GM18873 (cell line): Measurements from ENCODE around the gene RHOC.

Source experiments
- ATAC-seq: cut with Tn5 transposase; IDR thresholded peaks from one replicate; pipeline ENCODE4 v1.9.1; 2021; ENCODE audit warnings: mild to moderate bottlenecking, moderate library complexity, moderate number of reproducible peaks; ENCODE audit not compliant: unreplicated experiment, low FRiP score

Gene RHOC

DNA sequence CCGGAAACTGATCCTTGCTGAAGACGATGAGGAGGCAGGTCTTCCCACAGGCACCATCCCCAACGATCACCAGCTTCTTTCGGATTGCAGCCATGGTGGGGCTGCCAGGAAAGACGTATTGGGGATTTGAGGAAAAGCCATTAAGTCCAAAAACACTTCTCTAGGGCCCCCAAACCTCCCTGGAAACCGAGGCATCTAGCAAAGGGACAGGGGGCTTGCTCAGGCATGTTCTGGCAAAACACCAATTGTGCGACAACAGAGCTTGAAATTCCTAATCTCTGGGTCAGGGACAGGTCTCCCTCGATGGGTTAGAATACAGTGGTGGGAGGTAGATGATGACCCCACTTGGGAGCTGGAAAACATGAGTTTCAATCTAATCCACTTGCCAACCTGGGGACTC is 3.2 kb downstream of the RHOC start:
- no peak for ATAC-seq

DNA sequence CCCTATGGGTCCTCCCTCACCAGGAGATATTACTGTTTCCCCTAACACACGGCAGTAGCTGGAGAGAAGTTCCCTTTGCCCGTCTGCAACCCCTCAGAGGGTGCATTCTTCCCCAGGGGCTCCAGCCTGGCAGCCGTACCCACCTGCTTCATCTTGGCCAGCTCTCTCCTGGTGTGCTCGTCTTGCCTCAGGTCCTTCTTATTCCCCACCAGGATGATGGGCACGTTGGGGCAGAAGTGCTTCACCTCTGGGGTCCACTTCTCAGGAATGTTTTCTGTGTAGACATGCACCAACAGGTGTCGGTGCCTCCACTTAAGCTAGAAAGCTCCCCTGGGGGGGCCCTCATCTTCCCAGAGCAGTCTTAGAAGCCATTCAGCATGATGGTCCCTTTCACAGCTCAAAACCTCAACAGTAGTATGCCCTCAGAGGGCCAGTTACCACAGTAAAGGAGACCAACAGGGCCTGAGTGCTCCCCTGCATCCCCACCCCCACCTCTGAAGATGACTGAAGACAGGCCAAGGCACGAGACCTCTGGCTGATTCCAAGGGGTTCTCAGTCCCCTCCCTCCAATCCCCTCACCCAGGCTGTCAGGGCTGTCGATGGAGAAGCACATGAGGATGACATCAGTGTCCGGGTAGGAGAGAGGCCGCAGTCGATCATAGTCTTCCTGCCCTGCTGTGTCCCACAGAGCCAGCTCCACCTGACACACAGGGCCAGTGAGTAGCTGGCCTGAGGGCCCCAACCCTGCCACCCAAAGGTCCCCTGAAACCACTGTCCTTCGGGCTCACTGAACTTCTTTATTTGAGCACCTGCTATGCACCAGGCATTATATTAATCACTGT is 4.3 kb downstream of the RHOC start:
- ATAC-seq, result no peak

DNA sequence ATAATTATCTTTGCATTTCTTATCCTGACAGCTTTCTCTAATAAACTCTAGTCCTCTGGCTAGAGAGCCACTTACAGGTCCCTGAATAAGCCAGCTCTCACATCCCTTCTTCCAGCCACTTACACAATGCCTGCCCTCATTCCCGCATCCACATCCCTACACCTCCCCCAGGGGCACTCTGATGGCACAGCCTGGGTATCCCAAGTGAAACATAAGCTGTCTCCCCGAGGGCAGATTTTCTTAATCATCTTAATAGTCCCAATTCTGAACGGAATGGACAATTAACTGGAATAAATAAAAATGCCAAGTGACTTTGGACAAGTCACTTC is 4.9 kb downstream of the RHOC start:
- no peak for ATAC-seq

DNA sequence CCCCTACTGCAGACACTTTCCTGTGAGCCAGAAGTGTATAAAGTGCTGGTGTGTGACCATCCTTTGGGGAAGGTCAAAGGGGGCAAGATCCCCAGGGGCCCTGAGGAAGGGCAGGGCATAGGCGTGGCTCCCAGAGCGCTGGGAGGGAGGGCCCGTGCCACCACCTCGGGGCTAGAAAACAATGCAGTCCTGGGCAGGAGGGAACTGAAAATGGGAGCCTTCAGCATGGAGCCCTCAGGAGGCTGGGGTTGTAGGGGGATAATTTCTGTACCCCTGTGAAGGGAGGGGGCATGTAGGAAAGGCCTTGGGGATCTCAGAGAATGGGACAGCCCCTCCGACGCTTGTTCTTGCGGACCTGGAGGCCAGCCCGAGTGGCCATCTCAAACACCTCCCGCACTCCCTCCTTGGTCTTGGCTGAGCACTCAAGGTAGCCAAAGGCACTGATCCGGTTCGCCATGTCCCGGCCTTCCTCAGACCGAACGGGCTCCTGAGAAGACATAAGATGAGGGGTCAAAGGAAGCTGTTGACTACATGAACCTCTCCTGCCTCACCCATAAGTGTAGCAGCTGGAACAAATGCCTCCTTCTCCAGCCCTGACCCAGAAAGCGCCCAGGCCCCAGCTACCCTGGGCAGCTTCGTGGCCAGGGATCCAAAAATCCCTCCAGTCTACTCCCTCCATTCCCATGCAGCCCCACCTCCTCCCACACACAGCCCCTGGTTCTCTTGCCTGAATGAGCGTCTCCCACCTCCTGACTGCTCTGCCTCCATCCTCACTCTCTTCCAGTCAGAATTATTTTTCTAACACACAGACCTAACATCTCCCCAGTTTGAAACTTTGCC is 5.5 kb downstream of the RHOC start:
- ATAC-seq, result no peak

DNA sequence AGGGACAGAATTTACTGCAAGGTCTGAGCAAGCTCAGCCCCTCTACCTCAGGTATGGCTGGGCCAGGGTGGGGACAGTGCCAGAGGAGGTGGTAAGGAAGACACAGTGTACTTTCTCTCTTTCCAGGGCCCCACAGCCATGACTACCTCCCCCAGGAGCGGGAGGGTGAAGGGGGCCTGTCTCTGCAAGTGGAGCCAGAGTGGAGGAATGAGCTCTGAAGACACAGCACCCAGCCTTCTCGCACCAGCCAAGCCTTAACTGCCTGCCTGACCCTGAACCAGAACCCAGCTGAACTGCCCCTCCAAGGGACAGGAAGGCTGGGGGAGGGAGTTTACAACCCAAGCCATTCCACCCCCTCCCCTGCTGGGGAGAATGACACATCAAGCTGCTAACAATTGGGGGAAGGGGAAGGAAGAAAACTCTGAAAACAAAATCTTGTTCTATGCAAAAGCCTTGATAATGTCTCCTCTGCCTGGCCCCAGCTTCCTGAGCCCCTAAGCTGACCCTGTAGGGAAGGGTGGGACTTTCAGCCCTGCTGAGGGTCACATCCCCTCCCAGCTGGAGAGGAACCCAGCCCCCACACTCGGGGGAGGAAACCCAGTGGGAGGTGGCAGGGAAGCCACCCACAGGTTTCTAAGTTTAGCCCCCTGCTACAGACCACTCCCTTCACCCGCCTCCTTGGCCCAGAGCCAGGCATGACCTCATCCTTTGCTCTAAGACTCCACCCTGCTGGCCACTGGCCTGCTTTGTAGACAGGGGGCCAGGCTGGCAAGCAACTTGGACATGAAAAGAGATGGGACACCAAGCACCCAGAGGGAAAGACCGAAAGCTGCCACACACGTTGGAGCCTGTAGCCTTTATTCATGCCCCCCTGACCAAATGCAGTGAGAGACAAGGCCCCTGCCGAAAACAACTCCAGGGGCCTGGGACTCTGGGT is 6.4 kb downstream of the RHOC start:
- ATAC-seq, result no peak

- no peak for ATAC-seq
Observed at GRCh38 chr1:112699425-112700144, 7.3 kb downstream of the RHOC start.

DNA sequence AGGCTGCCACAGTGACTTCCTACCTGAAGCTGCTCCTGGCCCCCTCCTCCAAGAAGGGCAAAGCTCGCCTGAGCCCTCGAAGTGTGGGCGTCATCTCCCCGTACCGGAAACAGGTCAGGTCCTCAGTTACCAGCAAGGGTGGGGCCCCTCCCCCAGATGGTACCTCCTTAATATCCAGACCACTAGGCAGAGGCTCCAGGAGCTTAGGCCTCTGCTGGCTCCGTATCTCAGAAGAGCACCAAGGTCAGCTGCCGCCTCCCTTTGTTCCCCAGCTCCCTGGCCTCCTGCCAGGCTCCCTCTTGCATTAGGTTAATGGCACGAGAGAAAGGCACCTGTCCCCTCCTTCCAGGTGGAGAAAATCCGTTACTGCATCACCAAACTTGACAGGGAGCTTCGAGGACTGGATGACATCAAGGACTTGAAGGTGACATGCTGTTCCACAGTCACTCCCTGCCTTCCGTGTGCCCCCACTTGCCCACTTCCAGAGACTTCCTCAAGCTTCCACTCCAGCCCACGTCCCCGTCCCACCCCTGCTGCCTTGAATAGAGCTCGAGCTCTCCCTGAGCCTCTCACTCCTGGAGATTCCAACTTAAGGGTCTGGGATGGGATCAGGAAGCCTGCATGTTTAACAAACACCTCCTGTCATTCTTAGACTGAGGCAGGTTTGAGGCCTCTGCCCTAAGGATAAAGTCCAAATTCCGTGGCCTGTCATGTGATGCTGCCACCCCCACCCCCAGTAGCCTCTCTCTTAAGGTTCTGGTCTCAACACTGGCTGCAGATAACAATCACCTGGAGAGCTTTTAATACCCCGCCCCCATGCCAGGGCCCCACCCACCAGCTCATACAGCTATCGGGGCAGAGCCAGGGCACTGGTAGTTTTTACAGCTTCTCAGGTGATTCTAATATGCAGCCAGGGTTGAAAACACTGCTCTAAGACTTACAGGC is 8.3 kb downstream of the RHOC start:
- ATAC-seq, result no peak

DNA sequence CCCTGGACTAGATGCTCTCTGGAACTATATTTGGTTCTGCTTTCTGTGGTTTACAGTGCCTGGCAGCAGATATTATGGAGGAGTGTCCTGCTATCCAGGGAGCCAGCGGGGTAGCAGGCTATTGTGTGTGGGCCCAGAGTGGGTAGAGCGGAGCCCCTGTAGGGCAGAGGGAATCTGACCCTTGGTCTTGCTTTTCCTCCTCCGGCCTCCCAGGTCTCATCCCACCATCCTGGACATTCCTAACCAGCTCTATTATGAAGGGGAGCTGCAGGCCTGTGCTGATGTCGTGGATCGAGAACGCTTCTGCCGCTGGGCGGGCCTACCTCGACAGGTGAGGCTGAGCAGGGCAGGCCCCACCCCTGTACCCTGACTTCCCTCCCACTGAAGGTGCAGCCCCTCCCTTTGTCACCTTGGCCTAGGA is 9.1 kb downstream of the RHOC start:
- no peak for ATAC-seq

DNA sequence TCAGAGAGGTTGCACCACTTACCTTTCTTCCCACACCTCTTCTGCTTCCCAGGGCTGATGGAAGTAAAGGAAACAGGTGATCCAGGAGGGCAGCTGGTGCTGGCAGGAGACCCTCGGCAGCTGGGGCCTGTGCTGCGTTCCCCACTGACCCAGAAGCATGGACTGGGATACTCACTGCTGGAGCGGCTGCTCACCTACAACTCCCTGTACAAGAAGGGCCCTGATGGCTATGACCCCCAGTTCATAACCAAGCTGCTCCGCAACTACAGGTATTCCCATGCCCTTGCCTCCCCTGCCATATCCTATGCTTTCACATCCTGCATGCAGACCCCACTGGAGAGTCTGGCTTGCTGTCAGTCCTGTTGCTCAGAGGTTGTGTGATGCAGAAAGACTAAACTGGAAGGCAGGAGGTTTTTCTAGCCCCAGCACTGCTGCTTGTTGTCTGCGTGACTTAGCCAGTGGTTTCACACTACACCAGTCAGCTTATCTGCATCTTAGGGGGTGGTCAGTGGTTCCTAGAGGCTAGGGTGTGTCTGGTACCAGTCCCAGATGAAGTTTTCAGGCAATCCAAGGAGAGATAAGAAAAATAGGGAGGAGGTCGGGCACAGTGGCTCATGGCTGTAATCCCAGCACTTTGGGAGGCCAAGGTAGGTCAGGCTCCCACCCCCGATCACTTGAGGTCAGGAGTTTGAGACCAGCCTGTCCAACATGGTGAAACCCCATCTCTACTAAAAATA is 10.2 kb downstream of the RHOC start:
- ATAC-seq, result no peak

GRCh38 chr1:112695276-112695675 is 11.7 kb downstream of the RHOC start:
- no peak for ATAC-seq

DNA sequence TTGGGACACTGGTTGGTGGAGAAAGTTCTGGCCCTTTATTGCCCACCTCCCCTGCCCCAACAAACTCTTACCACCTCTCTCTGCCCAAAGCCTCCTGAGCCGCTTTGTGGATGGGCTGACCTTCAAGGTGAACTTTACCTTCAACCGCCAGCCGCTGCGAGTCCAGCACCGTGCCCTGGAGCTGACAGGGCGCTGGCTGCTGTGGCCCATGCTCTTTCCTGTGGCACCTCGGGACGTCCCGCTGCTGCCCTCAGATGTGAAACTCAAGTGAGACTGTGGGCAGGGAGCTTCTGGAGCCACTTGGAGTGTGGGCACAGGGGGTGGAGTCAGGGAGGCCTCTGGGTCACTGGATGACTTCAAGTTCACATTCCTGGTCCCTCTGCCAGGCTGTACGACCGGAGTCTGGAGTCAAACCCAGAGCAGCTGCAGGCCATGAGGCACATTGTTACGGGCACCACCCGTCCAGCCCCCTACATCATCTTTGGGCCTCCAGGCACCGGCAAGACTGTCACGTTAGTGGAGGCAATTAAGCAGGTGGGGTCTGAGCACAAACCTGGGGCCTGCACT is 12.5 kb downstream of the RHOC start:
- ATAC-seq, result no peak

- ATAC-seq, result no peak
Observed at GRCh38 chr1:112693821-112694220, 13.1 kb downstream of the RHOC start.

DNA sequence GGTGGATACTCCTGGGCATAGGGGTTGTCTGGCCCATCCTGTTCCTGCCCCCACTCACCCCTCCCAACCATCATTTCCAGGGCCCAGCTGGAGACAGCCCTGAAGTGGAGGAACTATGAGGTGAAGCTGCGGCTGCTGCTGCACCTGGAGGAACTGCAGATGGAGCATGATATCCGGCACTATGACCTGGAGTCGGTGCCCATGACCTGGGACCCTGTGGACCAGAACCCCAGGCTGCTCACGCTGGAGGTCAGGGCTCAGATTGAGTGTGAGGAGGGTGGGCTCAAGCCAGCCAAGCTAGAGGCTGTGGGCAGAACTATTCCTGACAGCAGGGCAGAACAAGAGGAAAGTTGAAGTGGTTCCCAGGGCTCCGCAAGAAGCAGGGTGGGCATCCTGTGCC is 14.2 kb downstream of the RHOC start:
- no peak for ATAC-seq

GRCh38 chr1:112689842-112690237 is 17.1 kb downstream of the RHOC start:
- ATAC-seq, result no peak

DNA sequence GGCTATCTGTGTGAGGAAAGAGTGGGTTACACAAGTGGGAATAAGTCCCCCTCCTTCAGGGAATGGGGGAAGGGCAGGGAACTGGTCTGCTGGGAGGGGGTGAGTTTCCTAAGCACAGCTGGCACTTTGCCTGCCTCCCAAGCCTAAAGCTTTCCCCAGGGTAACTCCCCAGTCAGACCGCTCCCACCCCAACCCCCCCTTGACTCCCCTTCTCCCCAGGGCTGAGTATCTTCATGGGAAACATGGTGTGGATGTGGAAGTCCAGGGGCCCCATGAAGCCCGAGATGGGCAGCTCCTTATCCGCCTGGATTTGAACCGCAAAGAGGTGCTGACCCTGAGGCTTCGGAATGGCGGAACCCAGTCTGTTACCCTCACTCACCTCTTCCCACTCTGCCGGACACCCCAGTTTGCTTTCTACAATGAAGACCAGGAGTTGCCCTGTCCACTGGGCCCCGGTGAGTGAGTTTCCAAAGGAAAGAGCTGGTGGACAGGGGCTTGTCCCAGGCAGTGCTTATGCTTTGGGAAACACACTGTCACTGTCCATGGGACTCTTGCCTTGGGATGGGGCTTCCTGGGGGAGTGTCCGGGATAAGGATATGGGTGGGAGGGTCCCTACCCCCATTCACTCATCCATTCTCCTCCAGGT is 17.6 kb downstream of the RHOC start:
- no peak for ATAC-seq

DNA sequence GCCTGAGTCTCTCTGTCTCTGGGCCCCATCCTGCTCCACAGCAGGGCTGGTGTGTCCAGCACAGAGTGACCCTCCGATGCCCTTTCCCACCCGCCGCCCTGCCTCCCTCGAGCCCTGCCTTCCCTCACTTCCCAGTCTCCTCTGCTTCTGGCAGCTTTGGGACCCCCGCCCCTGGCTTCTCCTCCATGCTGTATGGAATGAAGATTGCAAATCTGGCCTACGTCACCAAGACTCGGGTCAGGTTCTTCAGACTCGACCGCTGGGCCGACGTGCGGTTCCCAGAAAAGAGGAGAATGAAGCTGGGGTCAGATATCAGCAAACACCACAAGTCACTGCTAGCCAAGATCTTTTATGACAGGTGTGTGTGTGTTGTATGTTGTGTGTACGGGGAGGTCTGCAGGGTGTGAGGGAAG is 18.1 kb downstream of the RHOC start:
- ATAC-seq, result no peak

DNA sequence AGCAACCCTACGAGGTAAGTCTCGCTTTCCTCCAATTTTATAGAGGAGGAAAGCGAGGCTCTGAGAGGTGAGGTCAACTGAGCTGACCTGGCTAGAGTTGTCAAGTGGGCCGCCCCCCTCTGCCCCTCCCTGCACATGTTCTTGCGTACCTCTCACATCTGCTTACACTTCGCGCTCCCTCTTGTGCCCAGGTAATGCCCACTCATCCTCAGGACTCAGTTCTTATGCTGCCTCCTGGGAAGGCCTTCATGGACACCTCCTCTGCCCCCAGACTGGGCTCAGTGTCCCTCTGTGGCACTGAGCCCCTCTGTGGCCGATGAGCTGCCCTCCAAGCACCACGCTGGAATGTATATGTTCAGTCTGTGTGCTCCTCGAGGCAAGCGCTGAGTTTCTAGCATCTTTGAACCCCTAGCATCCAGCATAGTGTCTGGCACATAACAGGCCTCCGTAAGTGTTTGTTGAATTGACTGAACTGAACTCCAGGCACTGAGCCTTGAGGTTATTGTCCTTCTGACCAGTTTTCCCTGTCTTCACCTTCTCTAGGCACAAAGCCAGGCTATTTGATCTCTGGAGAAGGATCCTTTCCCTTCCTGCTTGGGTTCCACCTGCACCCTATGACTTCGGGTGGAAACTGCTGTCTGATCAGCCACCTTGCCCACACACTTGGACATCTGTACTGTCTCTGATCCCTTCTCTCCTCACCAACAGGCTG is 19.0 kb downstream of the RHOC start:
- no peak for ATAC-seq
